Measurements from ENCODE around the gene FAM50A.

DNA sequence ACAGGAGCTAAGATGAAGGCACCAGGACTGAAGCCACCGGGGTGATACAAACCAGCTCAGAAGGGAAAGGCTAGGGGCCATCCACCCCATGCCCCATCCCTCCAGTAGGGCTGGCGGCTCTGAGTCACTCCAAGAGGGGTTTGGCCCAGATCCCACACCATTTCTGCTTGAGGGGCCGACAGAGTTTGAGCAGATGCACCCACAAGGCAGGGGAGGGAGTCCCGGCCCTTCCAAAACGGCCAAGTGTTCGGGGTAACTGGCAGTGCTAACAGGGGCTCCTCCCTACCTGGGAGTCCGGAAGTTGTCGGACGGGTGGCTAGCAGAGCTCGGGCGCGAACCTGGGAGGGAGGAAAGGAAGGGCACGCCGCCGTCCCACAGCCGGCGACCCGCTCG, 46.1 kb downstream of the FAM50A start:
- TF ChIP-seq, protein P1, sequence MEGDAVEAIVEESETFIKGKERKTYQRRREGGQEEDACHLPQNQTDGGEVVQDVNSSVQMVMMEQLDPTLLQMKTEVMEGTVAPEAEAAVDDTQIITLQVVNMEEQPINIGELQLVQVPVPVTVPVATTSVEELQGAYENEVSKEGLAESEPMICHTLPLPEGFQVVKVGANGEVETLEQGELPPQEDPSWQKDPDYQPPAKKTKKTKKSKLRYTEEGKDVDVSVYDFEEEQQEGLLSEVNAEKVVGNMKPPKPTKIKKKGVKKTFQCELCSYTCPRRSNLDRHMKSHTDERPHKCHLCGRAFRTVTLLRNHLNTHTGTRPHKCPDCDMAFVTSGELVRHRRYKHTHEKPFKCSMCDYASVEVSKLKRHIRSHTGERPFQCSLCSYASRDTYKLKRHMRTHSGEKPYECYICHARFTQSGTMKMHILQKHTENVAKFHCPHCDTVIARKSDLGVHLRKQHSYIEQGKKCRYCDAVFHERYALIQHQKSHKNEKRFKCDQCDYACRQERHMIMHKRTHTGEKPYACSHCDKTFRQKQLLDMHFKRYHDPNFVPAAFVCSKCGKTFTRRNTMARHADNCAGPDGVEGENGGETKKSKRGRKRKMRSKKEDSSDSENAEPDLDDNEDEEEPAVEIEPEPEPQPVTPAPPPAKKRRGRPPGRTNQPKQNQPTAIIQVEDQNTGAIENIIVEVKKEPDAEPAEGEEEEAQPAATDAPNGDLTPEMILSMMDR (IDR thresholded peaks at IDR 0.05; ENCODE audit: low read depth, low read length), result no peak
- TF ChIP-seq POLR2A (IDR thresholded peaks at IDR 0.05; ENCODE audit: extremely low read depth, insufficient read length), result no peak
